HG02610 (cell line): ENCODE data around the gene RRAS2.
A peak's percentile ranks its signal among the peaks of the same experiment; 100 is the strongest.

Source experiments
- ATAC-seq: cut with Tn5 transposase; IDR thresholded peaks from one replicate; pipeline ENCODE4 v1.9.1; 2021; ENCODE audit warnings: mild to moderate bottlenecking, moderate library complexity; ENCODE audit not compliant: unreplicated experiment

Gene RRAS2

GRCh38 chr11:14340721-14341120 is 18.3 kb downstream of the RRAS2 start:
- ATAC-seq: no peak

DNA sequence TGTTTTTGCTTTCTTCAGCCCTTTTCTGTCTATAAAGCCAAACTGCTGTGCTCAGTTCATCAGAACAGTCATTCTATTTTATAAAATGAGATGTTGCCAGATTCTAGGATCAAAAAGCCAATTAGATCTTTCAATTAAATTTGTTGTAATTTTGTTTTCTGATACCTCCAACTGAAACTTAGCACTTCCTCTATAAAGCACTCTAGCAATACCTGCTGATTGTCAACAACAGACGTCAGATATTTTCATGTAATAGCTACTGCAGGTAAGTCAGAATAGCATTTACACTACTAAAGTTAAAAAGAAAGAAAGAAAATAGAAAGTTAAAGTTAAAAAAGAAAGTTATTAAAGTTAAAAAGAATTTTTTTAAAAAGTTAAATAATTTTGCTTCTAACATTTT is 19.6 kb downstream of the RRAS2 start:
- no peak for ATAC-seq

- ATAC-seq: no peak
These were observed 22.2 kb downstream of the RRAS2 start for GRCh38 chr11:14336507-14337503.

GRCh38 chr11:14335712-14336111 is 23.3 kb downstream of the RRAS2 start:
- ATAC-seq: no peak

GRCh38 chr11:14334893-14335292 is 24.1 kb downstream of the RRAS2 start:
- no peak for ATAC-seq

- no peak for ATAC-seq
These were observed 24.8 kb downstream of the RRAS2 start for GRCh38 chr11:14334192-14334591.

DNA sequence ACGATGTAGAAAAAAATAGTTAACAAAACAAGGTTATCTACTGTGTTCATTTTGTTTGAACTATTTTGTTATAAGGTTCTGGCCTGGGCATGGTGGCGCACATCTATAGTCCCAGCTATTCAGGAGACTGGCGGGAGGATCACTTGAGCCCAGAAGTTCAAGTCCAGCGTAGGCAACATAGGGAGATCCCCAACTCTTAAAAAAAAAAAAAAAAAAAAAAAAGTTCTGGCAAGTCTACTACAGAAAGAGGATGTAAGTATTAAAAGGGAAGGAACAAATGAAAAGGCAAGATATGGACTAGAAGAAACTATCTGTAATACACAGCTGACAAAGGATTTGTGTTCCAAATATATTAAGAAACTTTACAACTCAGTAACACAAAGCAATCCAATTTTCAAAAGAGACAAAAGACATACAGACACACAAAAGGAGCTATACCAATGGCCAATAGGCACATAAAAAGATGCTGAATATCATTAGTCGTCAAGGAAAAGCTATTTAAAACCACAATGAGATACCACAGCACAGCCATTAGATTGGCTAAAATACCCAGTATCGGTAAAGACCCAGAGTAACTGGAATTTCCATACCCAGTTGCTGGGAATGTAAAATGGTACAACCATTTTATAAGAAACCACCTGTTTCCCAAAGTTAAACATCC is 27.4 kb downstream of the RRAS2 start:
- ATAC-seq: peak; percentile 48

DNA sequence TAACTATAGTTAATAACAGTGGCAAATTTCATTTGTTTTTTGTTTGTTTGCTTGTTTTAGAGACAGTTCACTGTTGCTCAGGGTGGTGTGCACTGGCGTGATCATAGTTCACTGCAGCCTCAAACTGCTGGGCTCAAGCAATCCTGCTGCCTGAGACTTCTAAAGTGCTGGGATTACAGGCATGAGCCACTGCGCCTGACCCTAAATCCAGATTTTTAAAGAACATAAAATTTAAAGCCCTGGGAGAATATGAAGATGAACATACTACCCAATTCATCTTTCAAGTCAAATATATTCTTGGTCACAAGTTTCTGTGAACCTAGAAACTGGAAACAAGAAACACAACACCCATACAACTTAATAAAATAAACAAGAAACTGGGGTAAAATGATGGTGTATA is 28.1 kb downstream of the RRAS2 start:
- no peak for ATAC-seq

GRCh38 chr11:14329702-14330101 is 29.3 kb downstream of the RRAS2 start:
- no peak for ATAC-seq

- no peak for ATAC-seq
These were observed 31.9 kb downstream of the RRAS2 start for GRCh38 chr11:14327116-14327515.

- ATAC-seq: peak; percentile 41
These were observed 35.8 kb downstream of the RRAS2 start for GRCh38 chr11:14323118-14323676.

GRCh38 chr11:14322510-14322909 is 36.5 kb downstream of the RRAS2 start:
- ATAC-seq: no peak

- ATAC-seq: peak; percentile 45
These were observed 39.0 kb downstream of the RRAS2 start for GRCh38 chr11:14320020-14320419.

GRCh38 chr11:14318581-14318981 is 40.4 kb downstream of the RRAS2 start:
- no peak for ATAC-seq

GRCh38 chr11:14317659-14318325 is 41.2 kb downstream of the RRAS2 start:
- no peak for ATAC-seq

DNA sequence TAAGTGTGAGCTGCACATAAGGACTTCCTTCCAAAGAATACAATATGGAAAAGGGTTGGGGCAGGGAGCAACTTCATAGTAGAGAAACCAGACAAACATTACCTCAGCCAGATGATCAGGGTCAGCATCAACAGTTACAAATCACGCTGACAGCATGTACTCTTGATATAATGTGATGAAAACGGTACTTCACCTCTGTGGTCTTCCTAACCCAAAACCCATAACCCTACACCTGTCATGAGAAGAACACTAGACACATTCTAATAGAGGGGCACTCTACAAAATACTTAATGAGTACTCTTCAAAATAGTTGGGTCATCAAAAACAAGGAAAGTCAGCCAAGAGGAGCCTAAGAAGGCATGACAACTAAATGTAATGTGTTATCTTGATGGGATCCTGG is 43.9 kb downstream of the RRAS2 start:
- ATAC-seq: peak; percentile 26

GRCh38 chr11:14314127-14314526 is 44.9 kb downstream of the RRAS2 start:
- peak; percentile 33 for ATAC-seq

GRCh38 chr11:14312736-14313438 is 46.1 kb downstream of the RRAS2 start:
- ATAC-seq: no peak

DNA sequence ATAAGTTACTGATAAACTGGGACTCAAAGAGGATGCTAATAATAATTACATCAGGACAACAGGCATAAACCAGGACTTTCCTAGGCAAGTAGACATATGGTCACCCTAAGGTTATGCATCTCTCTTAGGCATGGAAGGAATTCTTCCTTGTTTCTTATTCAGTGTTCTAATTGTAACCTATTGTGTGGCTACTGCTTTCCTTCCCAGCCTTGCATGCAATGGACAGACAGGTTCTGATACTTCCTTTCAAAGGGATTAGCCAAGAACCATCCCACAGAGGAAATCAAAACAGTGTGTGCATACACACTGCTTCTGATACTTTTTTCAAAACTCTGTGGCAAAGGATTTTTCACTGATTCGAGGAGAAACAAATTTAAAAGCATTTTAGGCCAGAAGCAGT is 48.3 kb downstream of the RRAS2 start:
- ATAC-seq: no peak

DNA sequence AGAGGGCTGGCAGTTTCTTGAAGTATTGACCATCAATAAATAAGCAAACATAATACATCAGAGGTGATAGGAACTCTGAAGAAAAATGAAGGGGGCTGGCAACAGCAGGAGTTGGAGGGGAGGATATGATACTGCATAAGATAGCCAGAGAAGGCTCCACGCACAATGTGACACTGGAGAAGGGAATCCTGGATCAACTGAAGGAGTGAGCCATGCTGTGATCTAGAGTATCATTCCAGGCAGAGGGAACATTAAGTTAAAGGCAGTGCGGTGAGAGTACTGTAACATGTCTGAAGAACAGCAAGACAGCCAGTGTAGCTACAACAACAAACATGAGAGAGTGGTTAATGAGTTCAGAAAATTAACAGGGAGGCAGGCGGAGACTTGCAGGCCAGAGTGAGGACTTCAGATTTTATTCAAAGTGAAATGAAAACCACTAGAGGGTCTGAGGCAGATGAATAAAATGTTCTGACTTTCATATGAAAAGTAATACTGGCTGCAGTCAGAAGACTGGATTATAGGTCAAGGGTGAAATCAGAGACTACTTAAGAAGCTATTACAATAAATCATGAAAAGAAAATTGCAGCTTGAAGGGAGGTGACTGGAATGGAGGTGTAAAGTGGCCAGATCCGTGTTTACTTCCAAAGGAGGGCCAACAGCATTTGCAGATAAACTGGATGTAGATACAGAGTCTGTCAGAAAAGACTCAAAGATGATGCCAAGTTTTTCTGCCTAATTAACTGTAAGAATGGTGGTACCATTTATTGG is 49.4 kb downstream of the RRAS2 start:
- no peak for ATAC-seq
